ENCODE results near the gene GATB. TPM values are rescaled to one million over a fixed set of nuclear protein-coding genes. Genes with fewer than 3 reads are reported as not detected.

The GATB gene, protein sequence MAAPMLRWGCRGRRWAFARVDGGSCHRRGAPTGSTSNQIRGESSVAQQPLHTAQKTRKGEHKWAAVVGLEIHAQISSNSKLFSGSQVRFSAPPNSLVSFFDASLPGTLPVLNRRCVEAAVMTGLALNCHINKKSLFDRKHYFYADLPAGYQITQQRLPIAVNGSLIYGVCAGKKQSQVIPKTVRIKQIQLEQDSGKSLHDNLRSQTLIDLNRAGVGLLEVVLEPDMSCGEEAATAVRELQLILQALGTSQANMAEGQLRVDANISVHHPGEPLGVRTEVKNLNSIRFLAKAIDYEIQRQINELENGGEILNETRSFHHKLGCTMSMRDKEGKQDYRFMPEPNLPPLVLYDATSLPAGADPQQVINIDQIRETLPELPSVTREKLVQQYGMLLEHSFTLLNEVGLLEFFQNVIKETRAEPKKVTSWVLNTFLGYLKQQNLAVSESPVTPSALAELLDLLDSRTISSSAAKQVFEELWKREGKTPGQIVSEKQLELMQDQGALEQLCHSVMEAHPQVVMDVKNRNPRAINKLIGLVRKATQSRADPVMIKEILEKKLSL
- 16.0 and 16.1 TPM in 2 replicates for total RNA-seq

GRCh38 chr4:151760712-151761661 is at the start of gene GATB:
Gene GATB (minus strand): TSS chr4:151761007. CDS start chr4:151760982, 25 bp downstream.

